GM23338 (cell line): ENCODE data around the gene PEAR1. TPM values are rescaled to one million over a fixed set of nuclear protein-coding genes. Genes with fewer than 3 reads are reported as not detected.

ENCODE experiments used
- ATAC-seq: fragments of 200-7000 bp; cut with Tn5 transposase; 3 replicates; pipeline ENCODE4 v1.9.1; 2020
- DNase-seq: peaks from one replicate; pipeline ENCODE4 v3.0.0-alpha.2; 2015; ENCODE audit warnings: low spot score
- H2AFZ ChIP-seq: fragments of 200-600 bp; sonication (generic); 2 replicates; pipeline ENCODE4 v1.8.0; 2016; ENCODE audit warnings: antibody characterized with exemption, mild to moderate bottlenecking, moderate library complexity
- H3F3A ChIP-seq: fragments of 200-600 bp; sonication (generic); replicated peaks from 2 replicates; pipeline ENCODE4 v1.8.0; 2017; ENCODE audit warnings: antibody characterized with exemption, mixed run types, low read depth
- H3K27ac ChIP-seq: fragments of 200-600 bp; sonication (generic); 2 replicates; pipeline ENCODE4 v1.6.1; 2016; ENCODE audit warnings: low read depth
- H3K27me3 ChIP-seq: fragments of 200-600 bp; sonication (generic); 2 replicates; pipeline ENCODE4 v1.8.0; 2016; ENCODE audit warnings: mild to moderate bottlenecking, mixed run types, moderate library complexity; ENCODE audit not compliant: insufficient read depth
- H3K36me3 ChIP-seq: fragments of 200-600 bp; sonication (generic); 2 replicates; pipeline ENCODE4 v1.8.0; 2016; ENCODE audit warnings: mild to moderate bottlenecking; ENCODE audit not compliant: insufficient read depth
- H3K4me1 ChIP-seq: fragments of 200-600 bp; sonication (generic); 2 replicates; pipeline ENCODE4 v1.8.0; 2016; ENCODE audit warnings: mild to moderate bottlenecking, moderate library complexity; ENCODE audit not compliant: insufficient read depth
- H3K4me2 ChIP-seq: fragments of 200-600 bp; sonication (generic); 2 replicates; pipeline ENCODE4 v1.7.1; 2017; ENCODE audit warnings: mixed run types
- H3K4me3 ChIP-seq: fragments of 200-600 bp; sonication (generic); 2 replicates; pipeline ENCODE4 v1.6.1; 2016; ENCODE audit warnings: mixed run types
- H3K79me2 ChIP-seq: fragments of 200-600 bp; sonication (generic); replicated peaks from 2 replicates; pipeline ENCODE4 v1.8.0; 2017; ENCODE audit warnings: mild to moderate bottlenecking; ENCODE audit not compliant: insufficient read depth
- H3K9me2 ChIP-seq: fragments of 200-600 bp; sonication (generic); 2 replicates; pipeline ENCODE4 v1.8.0; 2017; ENCODE audit not compliant: insufficient read depth
- H4K20me1 ChIP-seq: fragments of 200-600 bp; sonication (generic); replicated peaks from 2 replicates; pipeline ENCODE4 v1.8.0; 2017; ENCODE audit warnings: mild to moderate bottlenecking; ENCODE audit not compliant: insufficient read depth
- H3K27ac Mint-ChIP-seq: 2 replicates; pipeline ENCODE4 v1.8.0; 2020; ENCODE audit warnings: inconsistent platforms, mild to moderate bottlenecking, moderate library complexity, mixed read lengths
- H3K27me3 Mint-ChIP-seq: 3 replicates; pipeline ENCODE4 v1.8.0; 2022; ENCODE audit warnings: low read depth, mild to moderate bottlenecking, moderate library complexity, mixed read lengths, inconsistent platforms; ENCODE audit not compliant: insufficient read depth, poor library complexity
- H3K36me3 Mint-ChIP-seq: 3 replicates; pipeline ENCODE4 v1.8.0; 2021; ENCODE audit warnings: low read depth, mild to moderate bottlenecking, inconsistent platforms, moderate library complexity, mixed read lengths
- H3K4me1 Mint-ChIP-seq: 3 replicates; pipeline ENCODE4 v1.8.0; 2020; ENCODE audit warnings: mild to moderate bottlenecking, inconsistent platforms, mixed read lengths
- H3K4me3 Mint-ChIP-seq: 3 replicates; pipeline ENCODE4 v1.8.0; 2021; ENCODE audit warnings: moderate library complexity, mild to moderate bottlenecking, inconsistent platforms, mixed read lengths
- H3K9me3 Mint-ChIP-seq: 3 replicates; pipeline ENCODE4 v1.8.0; 2020; ENCODE audit warnings: moderate library complexity, mild to moderate bottlenecking, inconsistent platforms, mixed read lengths
- CREB1 ChIP-seq: fragments of 250-450 bp; sonication (Bioruptor Pico); IDR thresholded peaks from 2 replicates; pipeline ENCODE4 v1.5.0; 2020; ENCODE audit warnings: low read depth, mild to moderate bottlenecking, moderate library complexity
- NANOG ChIP-seq: IDR thresholded peaks from 2 replicates; pipeline ENCODE4 v1.6.1; 2016; ENCODE audit warnings: antibody characterized with exemption, borderline replicate concordance
- POLR2AphosphoS5 ChIP-seq: IDR thresholded peaks from 2 replicates; pipeline ENCODE4 v1.6.1; 2016; ENCODE audit warnings: antibody characterized with exemption, low read depth
- REST ChIP-seq: IDR thresholded peaks from one replicate; pipeline ENCODE4 v1.6.1; 2018; ENCODE audit warnings: antibody characterized with exemption; ENCODE audit not compliant: unreplicated experiment
- polyA plus RNA-seq: library from polyadenylated mRNA; unstranded; fragments of >200 nt; fragmentation: Nextera tagmentation; extraction: Ambion mirVana; gene quantifications from 2 replicates; pipeline ENCODE4 v1.2.1, GENCODE V29; 2016
- total RNA-seq: library from RNA; depleted of rRNA; stranded (reverse); fragments of >200 nt; shearing (Covaris generic); gene quantifications from 2 replicates; pipeline ENCODE4 v1.2.3, GENCODE V29; 2014
- TF ChIP-seq, protein P1 (sequence below), 2 experiments: fragments of 200-600 bp in 1 of 2; sonication (generic) in 1 of 2; conservative IDR thresholded peaks; 2 replicates each; pipeline versions ENCODE4 v1.5.1 to v1.6.1; 2016 to 2017; ENCODE audit warnings: antibody characterized with exemption in 2 of 2, low read depth in 2 of 2, mild to moderate bottlenecking in 2 of 2, moderate library complexity in 1 of 2
- TF ChIP-seq, protein P2 (sequence below): fragments of 250-450 bp; sonication (Bioruptor Pico); IDR thresholded peaks from 2 replicates; pipeline ENCODE4 v1.5.0; 2020; ENCODE audit warnings: mild to moderate bottlenecking, moderate library complexity

Gene PEAR1
- total and polyA plus RNA-seq, 2 experiments from 2014 or later: 0.28 to 0.47 TPM

GRCh38 chr1:156908955-156909354 lies 15.4 kb downstream of the PEAR1 start:
- Mint-ChIP-seq H3K36me3 (no peaks in the 10 kb centered on the region), H3K9me3 (no peaks in the 10 kb centered on the region), H3K4me1 (peaks cover 16% of the 10 kb centered on the region), H3K27me3 (peaks cover 23% of the 10 kb centered on the region), H3K4me3 (no peak overlapping the region), H3K27ac (no peak overlapping the region)
- Histone ChIP-seq H2AFZ (no peak overlapping the region), H4K20me1 (no peaks in the 10 kb centered on the region; the same call in 1 of the 2 replicates), H3K4me2 (no peak overlapping the region), H3K79me2 (no peaks in the 10 kb centered on the region), H3K4me3 (no peak overlapping the region), H3F3A (no peaks in the 10 kb centered on the region; the same call in 1 of the 2 replicates), H3K36me3 (no peaks in the 10 kb centered on the region), H3K4me1 (peaks cover 10% of the 10 kb centered on the region), H3K27me3 (peaks cover 20% of the 10 kb centered on the region; the same call in 1 of the 2 replicates), H3K27ac (no peak overlapping the region), H3K9me2 (no peaks in the 10 kb centered on the region)
- TF ChIP-seq REST: no peak
- TF ChIP-seq, protein P1, sequence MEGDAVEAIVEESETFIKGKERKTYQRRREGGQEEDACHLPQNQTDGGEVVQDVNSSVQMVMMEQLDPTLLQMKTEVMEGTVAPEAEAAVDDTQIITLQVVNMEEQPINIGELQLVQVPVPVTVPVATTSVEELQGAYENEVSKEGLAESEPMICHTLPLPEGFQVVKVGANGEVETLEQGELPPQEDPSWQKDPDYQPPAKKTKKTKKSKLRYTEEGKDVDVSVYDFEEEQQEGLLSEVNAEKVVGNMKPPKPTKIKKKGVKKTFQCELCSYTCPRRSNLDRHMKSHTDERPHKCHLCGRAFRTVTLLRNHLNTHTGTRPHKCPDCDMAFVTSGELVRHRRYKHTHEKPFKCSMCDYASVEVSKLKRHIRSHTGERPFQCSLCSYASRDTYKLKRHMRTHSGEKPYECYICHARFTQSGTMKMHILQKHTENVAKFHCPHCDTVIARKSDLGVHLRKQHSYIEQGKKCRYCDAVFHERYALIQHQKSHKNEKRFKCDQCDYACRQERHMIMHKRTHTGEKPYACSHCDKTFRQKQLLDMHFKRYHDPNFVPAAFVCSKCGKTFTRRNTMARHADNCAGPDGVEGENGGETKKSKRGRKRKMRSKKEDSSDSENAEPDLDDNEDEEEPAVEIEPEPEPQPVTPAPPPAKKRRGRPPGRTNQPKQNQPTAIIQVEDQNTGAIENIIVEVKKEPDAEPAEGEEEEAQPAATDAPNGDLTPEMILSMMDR (conservative IDR thresholded peaks at IDR 0.05; ENCODE audit: low read depth in 2 of 2): no peak
- no peak for ATAC-seq
- no peak for DNase-seq

- no peak for ATAC-seq
- Mint-ChIP-seq H3K9me3 (no peaks in the 10 kb centered on the region), H3K4me3 (no peak overlapping the region), H3K27ac (no peak overlapping the region), H3K27me3 (peaks cover 23% of the 10 kb centered on the region), H3K36me3 (no peaks in the 10 kb centered on the region), H3K4me1 (peaks cover 19% of the 10 kb centered on the region)
- no peak overlapping the region for H3K4me2 ChIP-seq
- DNase-seq: no peak
- H3K36me3 ChIP-seq: no peaks in the 10 kb centered on the region
- H3K27me3 ChIP-seq: peaks cover 24% of the 10 kb centered on the region; the same call in 1 of the 2 replicates
- H3F3A ChIP-seq: no peaks in the 10 kb centered on the region; the same call in 1 of the 2 replicates
- H2AFZ ChIP-seq: no peak overlapping the region
- H3K79me2 ChIP-seq: no peaks in the 10 kb centered on the region
- H3K4me3 ChIP-seq: no peak overlapping the region
- H3K9me2 ChIP-seq: no peaks in the 10 kb centered on the region
- H4K20me1 ChIP-seq: no peaks in the 10 kb centered on the region; the same call in 1 of the 2 replicates
- H3K4me1 ChIP-seq: peaks cover 11% of the 10 kb centered on the region
- no peak overlapping the region for H3K27ac ChIP-seq
- TF ChIP-seq, protein P2, sequence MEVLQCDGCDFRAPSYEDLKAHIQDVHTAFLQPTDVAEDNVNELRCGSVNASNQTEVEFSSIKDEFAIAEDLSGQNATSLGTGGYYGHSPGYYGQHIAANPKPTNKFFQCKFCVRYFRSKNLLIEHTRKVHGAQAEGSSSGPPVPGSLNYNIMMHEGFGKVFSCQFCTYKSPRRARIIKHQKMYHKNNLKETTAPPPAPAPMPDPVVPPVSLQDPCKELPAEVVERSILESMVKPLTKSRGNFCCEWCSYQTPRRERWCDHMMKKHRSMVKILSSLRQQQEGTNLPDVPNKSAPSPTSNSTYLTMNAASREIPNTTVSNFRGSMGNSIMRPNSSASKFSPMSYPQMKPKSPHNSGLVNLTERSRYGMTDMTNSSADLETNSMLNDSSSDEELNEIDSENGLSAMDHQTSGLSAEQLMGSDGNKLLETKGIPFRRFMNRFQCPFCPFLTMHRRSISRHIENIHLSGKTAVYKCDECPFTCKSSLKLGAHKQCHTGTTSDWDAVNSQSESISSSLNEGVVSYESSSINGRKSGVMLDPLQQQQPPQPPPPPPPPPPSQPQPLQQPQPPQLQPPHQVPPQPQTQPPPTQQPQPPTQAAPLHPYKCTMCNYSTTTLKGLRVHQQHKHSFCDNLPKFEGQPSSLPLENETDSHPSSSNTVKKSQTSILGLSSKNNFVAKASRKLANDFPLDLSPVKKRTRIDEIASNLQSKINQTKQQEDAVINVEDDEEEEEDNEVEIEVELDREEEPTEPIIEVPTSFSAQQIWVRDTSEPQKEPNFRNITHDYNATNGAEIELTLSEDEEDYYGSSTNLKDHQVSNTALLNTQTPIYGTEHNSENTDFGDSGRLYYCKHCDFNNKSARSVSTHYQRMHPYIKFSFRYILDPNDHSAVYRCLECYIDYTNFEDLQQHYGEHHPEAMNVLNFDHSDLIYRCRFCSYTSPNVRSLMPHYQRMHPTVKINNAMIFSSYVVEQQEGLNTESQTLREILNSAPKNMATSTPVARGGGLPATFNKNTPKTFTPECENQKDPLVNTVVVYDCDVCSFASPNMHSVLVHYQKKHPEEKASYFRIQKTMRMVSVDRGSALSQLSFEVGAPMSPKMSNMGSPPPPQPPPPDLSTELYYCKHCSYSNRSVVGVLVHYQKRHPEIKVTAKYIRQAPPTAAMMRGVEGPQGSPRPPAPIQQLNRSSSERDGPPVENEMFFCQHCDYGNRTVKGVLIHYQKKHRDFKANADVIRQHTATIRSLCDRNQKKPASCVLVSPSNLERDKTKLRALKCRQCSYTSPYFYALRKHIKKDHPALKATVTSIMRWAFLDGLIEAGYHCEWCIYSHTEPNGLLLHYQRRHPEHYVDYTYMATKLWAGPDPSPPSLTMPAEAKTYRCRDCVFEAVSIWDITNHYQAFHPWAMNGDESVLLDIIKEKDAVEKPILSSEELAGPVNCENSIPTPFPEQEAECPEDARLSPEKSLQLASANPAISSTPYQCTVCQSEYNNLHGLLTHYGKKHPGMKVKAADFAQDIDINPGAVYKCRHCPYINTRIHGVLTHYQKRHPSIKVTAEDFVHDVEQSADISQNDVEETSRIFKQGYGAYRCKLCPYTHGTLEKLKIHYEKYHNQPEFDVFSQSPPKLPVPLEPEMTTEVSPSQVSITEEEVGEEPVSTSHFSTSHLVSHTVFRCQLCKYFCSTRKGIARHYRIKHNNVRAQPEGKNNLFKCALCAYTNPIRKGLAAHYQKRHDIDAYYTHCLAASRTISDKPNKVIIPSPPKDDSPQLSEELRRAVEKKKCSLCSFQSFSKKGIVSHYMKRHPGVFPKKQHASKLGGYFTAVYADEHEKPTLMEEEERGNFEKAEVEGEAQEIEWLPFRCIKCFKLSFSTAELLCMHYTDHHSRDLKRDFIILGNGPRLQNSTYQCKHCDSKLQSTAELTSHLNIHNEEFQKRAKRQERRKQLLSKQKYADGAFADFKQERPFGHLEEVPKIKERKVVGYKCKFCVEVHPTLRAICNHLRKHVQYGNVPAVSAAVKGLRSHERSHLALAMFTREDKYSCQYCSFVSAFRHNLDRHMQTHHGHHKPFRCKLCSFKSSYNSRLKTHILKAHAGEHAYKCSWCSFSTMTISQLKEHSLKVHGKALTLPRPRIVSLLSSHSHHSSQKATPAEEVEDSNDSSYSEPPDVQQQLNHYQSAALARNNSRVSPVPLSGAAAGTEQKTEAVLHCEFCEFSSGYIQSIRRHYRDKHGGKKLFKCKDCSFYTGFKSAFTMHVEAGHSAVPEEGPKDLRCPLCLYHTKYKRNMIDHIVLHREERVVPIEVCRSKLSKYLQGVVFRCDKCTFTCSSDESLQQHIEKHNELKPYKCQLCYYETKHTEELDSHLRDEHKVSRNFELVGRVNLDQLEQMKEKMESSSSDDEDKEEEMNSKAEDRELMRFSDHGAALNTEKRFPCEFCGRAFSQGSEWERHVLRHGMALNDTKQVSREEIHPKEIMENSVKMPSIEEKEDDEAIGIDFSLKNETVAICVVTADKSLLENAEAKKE (CRISPR knock-in tag): no peak
- TF ChIP-seq CREB1 (CRISPR knock-in tag) (no peak), NANOG (no peak), POLR2AphosphoS5 (no peak)
- TF ChIP-seq, protein P1 (conservative IDR thresholded peaks at IDR 0.05; ENCODE audit: low read depth in 2 of 2): no peak
Measured at GRCh38 chr1:156909671-156910070, 16.2 kb downstream of the PEAR1 start.
